GM18907 (cell line): ENCODE data around the gene MMP14.
A peak's percentile ranks its signal among the peaks of the same experiment; 100 is the strongest.
"Not testable (repeated sequence)": the region's sequence is repeated elsewhere in the genome, so short reads cannot be mapped to it uniquely, and the experiment has no call there.

Experiments
- ATAC-seq: cut with Tn5 transposase; IDR thresholded peaks from one replicate; pipeline ENCODE4 v1.9.1; 2021; ENCODE audit warnings: mild to moderate bottlenecking, moderate library complexity; ENCODE audit not compliant: unreplicated experiment

The MMP14 gene

DNA sequence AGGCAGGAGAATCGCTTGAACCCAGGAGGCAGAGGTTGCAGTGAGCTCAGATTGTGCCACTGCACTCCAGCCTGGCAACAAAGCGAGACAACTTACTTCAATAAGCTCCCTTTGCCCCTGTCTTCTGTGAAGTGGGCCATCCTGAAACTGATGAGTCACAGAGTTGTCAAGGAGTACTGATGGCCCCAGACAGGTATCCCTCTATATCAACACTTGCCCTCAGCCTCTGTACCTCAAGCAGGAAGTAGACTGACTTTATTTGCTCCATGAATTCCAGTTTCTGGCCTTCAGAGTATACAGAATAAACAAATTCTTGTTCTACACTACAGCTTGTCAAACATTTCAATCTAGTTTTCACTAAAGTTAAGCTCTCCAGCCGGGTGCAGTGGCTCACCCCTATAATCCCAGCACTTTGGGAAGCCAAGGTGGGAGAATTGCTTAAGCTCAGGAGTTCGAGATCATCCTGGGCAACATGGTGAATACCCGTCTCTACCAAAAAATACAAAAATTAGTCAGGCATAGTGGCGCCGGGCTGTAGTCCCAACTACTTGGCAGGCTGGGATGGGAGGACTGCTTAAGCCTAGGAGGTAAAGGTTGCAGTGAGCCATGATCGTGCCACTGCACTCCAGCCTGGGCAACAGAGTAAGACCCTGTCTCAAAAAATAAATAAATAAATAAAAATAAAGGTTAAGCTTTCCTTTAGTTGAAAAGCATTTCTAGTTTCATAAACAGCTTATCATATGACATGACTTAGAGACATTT, 18.8 kb downstream of the MMP14 start:
- no peak for ATAC-seq

DNA sequence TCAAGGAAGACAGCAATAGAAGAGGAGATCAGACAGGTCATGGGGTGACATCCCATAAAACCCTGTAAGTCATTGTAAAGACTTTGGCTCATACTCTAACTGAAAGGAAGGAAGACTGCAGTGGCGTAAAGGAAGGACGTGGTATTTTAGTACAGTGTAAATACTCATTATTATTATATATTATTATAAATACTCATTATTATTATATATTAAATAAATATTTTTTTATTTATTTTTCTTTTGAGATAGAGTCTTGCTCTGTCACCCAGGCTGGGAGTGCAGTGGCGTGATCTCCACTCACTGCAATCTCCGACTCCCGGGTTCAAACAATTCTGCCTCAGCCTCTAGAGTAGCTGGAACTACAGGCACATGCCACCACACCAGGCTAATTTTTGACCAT, 20.0 kb downstream of the MMP14 start:
- no peak for ATAC-seq

DNA sequence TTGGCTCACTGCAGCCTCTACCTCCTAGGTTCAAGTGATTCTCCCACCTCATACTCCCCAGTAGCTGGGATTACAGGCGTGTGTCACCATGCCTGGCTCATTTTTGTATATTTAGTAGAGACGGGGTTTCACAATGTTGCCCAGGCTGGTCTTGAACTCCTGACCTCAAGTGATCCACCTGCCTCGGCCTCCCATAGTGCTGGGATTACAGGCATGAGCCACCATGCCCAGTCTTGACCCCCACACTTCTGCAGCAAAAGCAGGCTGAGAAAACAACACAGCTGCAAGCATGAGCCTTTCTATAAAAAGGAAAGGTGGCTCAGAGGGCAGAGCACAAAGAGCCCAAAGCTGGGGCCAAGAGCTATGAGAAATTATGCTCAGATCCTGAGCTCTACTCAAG, 24.0 kb downstream of the MMP14 start:
- ATAC-seq: not testable (repeated sequence)

DNA sequence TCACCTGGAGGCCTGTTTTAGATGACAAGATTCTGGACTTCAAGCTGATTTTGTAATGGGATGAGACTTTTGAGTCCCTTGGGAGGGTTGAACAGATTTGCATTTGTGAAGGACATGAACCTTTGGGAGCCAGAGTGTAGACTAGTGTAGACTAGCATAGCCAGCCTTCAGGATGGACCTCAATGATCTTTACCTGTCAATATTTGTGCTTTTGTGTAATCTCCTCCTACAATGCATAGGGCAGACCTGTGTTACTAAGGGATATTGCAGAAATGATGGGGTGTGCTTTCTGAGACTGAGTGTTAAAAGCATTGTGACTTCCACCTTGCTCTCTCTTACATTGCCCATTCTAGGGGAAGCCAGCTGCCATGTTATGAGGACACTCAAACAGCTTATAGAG, 25.3 kb downstream of the MMP14 start:
- ATAC-seq: no peak

DNA sequence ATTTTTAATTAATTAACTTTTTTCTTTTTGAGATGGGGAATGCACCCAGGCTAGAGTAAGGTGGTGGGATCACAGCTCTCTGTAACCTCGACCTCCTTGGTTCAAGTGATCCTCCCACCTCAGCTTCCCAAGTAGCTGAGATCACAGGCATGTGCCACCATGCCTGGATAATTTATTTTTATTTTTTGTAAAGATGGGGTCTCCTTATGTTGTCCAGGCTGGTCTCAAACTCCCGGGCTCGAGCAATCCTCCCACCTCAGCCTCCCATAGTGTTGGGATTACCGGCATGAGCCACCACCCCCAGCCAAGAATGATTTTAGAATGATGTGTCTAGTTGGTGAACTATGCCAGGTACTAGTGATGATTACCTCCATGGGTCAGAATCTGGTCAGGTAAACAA, 28.6 kb downstream of the MMP14 start:
- no peak for ATAC-seq

DNA sequence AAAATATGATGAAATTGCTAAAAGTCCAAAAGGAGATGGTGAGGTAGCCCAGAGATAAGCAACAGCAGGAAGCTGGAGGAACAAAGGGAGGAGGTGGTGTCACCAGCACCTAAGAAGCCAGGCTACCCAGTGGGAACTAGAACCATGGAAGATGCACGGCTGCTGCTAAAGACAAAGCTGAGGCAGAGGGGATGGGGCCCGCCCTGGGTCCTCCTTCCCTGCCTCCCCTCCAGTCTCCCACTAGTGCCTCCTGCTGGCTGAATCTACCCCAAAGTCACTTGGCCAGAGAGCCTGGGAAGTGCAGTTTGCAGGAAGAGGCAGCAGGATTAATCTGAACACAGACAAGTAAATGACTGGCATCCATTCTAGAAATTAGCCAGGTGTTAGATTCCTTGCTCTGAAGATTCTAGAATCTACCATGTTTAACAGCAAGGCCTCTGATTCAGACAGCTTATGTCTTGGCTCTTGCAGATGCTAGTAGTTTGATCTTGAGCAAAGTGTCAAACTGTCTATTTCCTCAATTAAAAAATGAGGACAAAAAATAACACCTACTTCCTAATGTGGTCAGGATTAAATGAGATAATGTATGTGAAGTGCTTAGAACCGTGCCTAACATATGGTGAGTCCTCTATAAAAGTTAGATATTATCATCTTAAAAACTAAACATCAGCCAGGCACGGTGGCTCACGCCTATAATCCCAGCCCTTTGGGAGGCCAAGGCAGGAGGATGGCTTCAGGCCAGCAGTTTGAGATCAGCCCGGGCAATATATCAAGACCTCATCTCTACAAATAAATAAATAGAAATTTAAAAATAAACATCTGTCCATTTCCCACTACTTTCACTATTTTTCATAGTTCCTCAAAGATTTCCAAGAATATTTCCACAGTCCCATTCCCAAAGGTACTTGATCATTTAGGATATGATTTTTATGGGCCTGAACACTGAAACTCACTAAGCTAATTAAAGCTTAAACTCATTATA, 29.3 kb downstream of the MMP14 start:
- no peak for ATAC-seq

DNA sequence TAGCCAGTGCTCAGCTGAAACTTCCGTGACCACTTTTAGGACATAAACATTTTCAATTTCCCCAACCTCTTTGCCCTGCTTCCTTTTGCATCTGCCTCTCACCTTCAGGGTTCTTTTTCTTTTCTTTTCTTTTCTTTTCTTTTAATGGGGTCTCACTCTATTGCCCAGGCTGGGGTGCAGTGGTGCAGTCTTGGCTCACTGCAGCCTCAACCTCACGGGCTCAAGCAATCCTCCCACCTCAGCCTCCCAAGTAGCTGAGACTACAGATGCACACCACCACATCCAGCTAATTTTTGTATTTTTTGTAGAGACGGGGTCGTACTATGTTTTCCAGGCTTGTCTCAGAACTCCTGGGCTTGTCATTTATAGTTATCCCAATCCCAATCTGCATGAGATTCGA, 30.5 kb downstream of the MMP14 start:
- no peak for ATAC-seq

DNA sequence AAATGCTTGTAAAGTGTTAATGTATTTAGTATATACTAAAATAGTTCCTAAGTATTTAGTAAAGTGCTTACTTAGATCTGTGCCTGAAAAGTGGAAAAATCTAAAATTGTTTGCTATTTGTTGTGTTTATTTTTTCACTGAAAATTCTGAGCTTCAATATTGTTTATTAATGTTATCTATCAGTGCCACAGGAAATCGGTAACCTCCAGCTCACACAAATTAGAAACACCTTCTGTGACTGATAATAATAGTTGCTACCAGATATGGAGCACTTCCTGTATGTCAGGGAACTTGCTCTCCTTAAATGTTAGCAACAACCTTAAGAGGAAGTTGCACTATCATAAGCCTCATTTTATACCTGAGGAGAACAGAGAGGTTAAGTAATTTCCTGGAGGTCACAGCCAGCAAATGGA, 34.4 kb downstream of the MMP14 start:
- ATAC-seq: peak; percentile 40

DNA sequence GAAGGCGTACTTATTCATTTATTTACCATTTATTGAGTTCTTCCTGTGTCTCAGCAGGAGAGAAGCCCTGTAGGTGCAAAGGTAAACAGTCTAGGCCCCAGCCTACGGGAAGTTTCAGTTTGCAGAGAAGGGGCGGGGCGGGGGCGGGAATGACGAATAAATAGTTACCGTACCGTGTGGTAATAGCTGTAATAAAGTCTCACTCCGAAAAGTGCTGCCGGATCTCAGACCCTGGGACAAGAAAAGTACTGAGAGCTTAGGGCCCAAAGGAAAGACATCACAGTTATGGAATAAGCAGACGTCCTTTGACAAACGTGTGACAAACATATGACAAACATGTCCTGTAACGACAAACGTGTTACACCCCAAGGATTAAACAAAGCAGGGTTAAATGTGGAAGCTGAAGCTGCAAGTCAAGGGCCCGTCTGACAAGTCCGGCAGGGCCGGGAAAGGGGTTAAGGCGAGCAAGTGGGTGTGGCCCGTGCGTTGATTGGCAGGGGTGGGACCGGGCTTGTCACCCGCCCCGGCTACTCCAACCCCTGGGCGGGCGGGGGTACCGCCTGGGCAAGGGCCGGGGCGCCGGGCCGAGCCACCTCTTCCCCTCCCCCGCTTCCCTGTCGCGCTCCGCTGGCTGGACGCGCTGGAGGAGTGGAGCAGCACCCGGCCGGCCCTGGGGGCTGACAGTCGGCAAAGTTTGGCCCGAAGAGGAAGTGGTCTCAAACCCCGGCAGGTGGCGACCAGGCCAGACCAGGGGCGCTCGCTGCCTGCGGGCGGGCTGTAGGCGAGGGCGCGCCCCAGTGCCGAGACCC, 35.0 kb downstream of the MMP14 start, which contains the start of gene LRP10:
Gene LRP10, plus strand, starts transcription at position 517 of the 809 bp plus-strand sequence. CDS start 564 bp downstream, outside the sequence.
- ATAC-seq: peak; percentile 84

DNA sequence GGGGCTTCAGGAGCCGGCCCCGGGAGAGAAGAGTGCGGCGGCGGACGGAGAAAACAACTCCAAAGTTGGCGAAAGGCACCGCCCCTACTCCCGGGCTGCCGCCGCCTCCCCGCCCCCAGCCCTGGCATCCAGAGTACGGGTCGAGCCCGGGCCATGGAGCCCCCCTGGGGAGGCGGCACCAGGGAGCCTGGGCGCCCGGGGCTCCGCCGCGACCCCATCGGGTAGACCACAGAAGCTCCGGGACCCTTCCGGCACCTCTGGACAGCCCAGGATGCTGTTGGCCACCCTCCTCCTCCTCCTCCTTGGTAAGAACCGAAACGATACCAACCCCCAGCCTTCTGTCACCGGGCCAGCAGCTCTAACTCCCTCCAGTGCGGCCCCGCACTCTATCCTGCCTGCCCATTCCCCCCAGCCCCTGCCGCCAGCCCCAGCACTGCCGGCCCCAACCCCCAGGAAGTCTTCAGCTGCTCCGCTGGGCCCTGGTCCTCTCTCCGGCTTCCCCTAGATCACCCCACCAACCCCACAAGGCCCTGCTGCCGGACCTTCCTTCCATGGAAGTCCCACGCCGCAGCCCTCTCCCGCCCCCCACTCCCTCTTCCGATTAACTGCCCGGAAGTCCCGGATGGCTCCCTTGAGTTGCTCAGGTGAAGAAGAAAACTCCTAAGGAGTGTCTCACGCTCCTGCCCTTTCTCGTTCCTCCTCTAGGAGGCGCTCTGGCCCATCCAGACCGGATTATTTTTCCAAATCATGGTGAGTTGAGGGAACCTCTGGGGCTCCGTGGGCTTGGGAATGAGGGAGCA, 35.8 kb downstream of the MMP14 start:
- ATAC-seq: peak; percentile 22

DNA sequence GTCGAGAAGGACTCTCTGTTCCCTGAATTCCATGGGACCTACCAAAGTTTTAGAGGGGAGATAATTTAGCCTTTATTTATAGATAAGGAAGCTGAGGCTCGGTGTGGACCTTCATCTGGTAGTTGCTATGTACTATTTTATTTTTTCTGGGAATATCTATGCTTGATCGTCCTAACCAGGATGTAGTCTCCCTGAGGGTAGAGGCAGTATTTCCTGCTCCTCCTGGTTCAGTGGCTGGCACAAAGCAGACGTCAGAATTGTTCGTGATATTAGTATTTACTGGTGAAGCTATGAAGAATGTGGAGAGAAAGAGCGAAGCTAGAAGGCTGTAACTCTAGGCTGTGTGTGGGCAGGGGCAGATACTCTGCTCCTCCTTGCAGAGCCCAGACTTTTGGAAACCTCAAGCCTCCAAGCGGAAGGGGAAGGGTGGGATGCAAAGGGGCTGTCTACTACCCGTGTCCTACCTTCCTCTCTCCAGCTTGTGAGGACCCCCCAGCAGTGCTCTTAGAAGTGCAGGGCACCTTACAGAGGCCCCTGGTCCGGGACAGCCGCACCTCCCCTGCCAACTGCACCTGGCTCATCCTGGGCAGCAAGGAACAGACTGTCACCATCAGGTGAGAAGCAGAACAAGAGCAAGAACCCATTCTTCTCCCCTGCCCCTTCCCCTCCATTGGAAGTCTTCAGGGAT, 36.6 kb downstream of the MMP14 start:
- ATAC-seq: no peak

DNA sequence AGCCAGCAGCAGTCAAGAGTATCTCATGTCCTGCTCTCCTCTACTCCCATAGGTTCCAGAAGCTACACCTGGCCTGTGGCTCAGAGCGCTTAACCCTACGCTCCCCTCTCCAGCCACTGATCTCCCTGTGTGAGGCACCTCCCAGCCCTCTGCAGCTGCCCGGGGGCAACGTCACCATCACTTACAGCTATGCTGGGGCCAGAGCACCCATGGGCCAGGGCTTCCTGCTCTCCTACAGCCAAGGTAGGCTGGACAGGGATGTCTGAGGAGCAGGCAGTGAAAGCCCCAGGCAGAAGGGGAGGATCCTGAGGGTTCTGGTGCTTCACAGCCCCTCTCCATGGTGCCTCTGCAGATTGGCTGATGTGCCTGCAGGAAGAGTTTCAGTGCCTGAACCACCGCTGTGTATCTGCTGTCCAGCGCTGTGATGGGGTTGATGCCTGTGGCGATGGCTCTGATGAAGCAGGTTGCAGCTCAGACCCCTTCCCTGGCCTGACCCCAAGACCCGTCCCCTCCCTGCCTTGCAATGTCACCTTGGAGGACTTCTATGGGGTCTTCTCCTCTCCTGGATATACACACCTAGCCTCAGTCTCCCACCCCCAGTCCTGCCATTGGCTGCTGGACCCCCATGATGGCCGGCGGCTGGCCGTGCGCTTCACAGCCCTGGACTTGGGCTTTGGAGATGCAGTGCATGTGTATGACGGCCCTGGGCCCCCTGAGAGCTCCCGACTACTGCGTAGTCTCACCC, 38.8 kb downstream of the MMP14 start:
- no peak for ATAC-seq

DNA sequence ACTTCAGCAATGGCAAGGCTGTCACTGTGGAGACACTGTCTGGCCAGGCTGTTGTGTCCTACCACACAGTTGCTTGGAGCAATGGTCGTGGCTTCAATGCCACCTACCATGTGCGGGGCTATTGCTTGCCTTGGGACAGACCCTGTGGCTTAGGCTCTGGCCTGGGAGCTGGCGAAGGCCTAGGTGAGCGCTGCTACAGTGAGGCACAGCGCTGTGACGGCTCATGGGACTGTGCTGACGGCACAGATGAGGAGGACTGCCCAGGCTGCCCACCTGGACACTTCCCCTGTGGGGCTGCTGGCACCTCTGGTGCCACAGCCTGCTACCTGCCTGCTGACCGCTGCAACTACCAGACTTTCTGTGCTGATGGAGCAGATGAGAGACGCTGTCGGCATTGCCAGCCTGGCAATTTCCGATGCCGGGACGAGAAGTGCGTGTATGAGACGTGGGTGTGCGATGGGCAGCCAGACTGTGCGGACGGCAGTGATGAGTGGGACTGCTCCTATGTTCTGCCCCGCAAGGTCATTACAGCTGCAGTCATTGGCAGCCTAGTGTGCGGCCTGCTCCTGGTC, 39.4 kb downstream of the MMP14 start:
- no peak for ATAC-seq

DNA sequence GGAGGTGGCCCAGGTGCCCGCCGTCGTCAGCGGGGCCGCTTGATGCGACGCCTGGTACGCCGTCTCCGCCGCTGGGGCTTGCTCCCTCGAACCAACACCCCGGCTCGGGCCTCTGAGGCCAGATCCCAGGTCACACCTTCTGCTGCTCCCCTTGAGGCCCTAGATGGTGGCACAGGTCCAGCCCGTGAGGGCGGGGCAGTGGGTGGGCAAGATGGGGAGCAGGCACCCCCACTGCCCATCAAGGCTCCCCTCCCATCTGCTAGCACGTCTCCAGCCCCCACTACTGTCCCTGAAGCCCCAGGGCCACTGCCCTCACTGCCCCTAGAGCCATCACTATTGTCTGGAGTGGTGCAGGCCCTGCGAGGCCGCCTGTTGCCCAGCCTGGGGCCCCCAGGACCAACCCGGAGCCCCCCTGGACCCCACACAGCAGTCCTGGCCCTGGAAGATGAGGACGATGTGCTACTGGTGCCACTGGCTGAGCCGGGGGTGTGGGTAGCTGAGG, 40.7 kb downstream of the MMP14 start:
- ATAC-seq: no peak

DNA sequence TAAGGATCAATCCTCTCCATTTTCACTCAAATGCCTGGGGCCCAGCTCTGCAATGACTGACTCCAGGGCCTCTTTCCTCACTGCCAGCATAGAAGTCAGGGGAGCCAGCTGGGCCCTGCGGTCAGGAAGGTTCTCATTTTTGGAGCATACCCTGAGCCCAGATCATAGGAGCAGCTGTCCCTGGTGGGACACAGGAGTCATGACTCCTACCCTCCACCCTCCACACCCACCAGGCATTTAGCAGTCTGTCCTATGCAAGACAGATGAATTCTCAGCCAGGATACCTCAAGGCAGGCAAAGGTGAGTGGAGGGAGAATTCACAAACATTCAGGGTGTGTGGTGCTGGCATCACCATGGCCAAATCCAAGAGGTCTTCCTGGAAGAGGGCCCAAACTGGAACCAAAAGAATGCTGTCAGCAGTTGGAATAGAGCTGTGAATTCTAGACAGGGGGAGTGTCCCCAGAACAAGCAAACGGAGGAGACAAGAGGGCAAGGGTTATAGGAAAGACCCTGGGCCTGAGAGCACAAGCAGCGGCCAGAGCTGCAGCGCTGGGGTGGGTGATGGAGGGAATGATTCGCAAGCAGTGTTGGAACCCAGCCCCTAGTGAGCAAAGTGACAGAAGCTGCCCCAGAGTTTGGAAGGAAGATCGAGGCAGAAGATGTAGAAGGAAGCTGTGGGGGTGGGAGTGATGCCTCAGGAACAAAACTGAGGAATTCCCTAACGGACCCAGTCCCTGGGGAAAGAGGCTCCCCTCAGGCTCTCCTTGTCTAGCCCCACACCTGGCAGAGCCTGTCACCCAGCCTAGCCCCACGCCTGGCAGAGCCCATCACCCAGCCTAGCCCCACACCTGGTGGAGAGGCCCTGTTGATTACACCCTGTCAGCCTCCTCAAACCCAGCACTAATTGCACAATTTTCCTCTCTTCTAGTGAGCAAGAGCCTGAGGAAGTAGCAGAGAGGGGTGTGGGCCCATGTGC, 42.2 kb downstream of the MMP14 start:
- ATAC-seq: no peak

DNA sequence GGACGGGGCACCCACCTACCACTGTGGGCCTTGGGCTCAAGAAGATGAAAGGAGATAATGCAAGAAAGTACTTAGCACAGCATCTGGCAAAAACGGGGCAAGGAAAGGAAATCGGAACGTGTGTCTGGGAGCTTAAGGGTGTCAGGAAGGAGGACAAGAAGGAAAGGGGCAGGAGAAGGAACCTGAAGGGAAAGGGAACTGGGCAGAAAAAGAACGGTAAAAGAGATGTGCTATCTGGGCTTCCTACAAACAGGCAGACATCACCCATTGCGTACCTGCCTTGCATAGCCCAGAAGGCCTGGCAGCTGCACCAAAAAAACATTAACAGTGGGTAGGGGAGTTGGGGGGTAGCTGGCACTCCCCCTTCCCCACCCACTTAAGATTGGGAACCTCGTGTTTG, 45.7 kb downstream of the MMP14 start:
- no peak for ATAC-seq

DNA sequence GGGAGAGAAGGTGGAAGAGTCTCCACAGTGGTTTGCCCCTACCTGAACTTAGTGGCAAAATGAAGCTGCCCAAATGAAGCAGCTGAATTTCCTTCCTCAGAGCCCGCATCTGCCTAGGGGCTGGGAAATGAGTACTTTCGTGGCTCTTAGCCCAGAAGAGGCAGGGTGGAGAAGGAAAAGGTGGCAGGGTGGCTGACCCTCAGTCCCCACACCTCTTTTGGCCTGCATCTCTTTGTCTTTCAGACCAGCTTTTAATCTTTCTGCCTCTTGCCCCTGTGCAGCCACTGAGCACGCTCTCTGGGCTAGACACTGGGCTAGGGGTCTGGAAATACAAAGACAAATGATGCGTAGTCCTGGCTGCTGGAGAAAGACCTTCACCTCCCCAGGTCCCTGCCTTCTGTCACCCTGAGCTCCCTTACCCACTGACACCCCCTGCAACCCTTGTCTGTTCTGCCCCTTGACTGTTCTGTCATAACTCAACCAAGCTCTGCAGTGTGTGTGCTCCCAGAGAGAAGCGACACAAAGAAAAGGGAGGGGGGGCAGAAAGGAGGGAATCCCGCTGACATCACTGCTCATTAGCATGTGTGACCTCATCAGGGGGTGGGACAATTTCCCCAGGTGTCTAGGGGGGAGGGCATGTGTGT, 46.3 kb downstream of the MMP14 start:
- no peak for ATAC-seq
